Vagina (tissue), 2 donors: ENCODE measurements around the gene UNC93B1. TPM values are rescaled to one million over a fixed set of nuclear protein-coding genes. Genes with fewer than 3 reads are reported as not detected.
A peak's percentile ranks its signal among the peaks of the same experiment; 100 is the strongest.

Source experiments
- DNase-seq, 2 donors: peaks; one replicate each; pipeline ENCODE4 v3.0.0-alpha.2; 2017; ENCODE audit errors: extremely low spot score in 2 of 2
- H3K27ac ChIP-seq: fragments of 200-600 bp; sonication (generic); one replicate; pipeline ENCODE4 v1.5.1; 2019
- H3K27me3 ChIP-seq: fragments of 200-600 bp; sonication (generic); one replicate; pipeline ENCODE4 v1.5.1; 2019
- H3K36me3 ChIP-seq, 2 donors: fragments of 200-600 bp; sonication (generic); one replicate each; pipeline ENCODE4 v1.5.1; 2017 to 2019
- H3K4me1 ChIP-seq: fragments of 200-600 bp; sonication (generic); one replicate; pipeline ENCODE4 v1.5.1; 2019
- H3K4me3 ChIP-seq, 2 donors: fragments of 200-600 bp; sonication (generic); 1 replicate in 1 of 2; 2 replicates in 1 of 2; pipeline ENCODE4 v1.5.1; 2016 to 2019
- H3K9me3 ChIP-seq: fragments of 200-600 bp; sonication (generic); one replicate; pipeline ENCODE4 v1.5.1; 2019
- POLR2A ChIP-seq, 2 donors: fragments of 450-650 bp; IDR thresholded peaks; one replicate each; pipeline ENCODE4 v1.6.1; 2017; ENCODE audit warnings: antibody characterized with exemption in 2 of 2, mild to moderate bottlenecking in 2 of 2, moderate library complexity in 2 of 2
- POLR2AphosphoS5 ChIP-seq, 2 donors: sonication (generic); formaldehyde crosslinking; IDR thresholded peaks; one replicate each; pipeline ENCODE4 v1.9.0; 2017; ENCODE audit warnings: antibody characterized with exemption in 2 of 2, mild to moderate bottlenecking in 2 of 2, low read depth in 1 of 2; ENCODE audit not compliant: insufficient read depth in 1 of 2
- intact Hi-C: fragments of 100-400 bp; cut with DNase I; formaldehyde crosslinking; loops from one replicate; pipeline ENCODE4 v1.15.1; 2023
- total RNA-seq: library from RNA; depleted of rRNA; stranded (reverse); fragments of >200 nt; gene quantifications from one replicate; pipeline ENCODE4 v1.2.3, GENCODE V29; 2016
- TF ChIP-seq, protein P1 (sequence below), 3 experiments: fragments of 450-650 bp in 2 of 3; fragments of 200-600 bp in 1 of 3; sonication (generic) in 1 of 3; IDR thresholded peaks; one replicate each; pipeline ENCODE4 v1.5.1; 2017 to 2019; ENCODE audit warnings: antibody characterized with exemption in 3 of 3, mild to moderate bottlenecking in 2 of 3, moderate library complexity in 2 of 3

UNC93B1 gene
- total RNA-seq, 1 donor from 2014 or later = 30.4 TPM

DNA sequence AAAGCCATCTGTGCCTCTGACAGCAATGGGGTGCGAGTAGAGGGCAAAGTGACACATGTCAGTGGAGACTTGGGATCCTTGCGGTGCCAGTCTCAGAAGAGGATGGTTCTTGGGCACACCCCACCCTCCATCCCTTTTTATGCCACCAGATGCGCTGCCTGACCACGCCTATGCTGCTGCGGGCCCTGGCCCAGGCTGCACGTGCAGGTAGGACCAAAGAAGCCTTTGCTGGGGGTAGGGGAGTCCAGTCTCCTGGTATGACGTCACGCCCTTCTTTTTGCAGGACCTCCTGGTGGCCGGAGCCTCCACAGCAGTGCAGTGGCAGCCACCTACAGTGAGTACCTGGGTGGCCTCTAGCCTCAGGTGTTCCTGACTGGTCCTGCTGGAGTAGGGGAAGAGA, 28.1 kb upstream of the UNC93B1 start:
- no peak for DNase-seq
- Histone ChIP-seq H3K9me3 (no peaks in the 10 kb centered on the region), H3K27ac (no peak overlapping the region), H3K4me3 (no peak overlapping the region), H3K4me1 (peaks cover 33% of the 10 kb centered on the region), H3K36me3 (peaks cover 0 to 17% of the 10 kb centered on the region in 2 donors), H3K27me3 (no peaks in the 10 kb centered on the region)
- intact Hi-C loops = no loop called here
- TF ChIP-seq POLR2AphosphoS5 (IDR thresholded peaks at IDR 0.05; ENCODE audit: insufficient read depth in 1 of 2, low read depth in 1 of 2) (no peak), POLR2A (IDR thresholded peaks at IDR 0.05) (no peak)
- TF ChIP-seq, protein P1, sequence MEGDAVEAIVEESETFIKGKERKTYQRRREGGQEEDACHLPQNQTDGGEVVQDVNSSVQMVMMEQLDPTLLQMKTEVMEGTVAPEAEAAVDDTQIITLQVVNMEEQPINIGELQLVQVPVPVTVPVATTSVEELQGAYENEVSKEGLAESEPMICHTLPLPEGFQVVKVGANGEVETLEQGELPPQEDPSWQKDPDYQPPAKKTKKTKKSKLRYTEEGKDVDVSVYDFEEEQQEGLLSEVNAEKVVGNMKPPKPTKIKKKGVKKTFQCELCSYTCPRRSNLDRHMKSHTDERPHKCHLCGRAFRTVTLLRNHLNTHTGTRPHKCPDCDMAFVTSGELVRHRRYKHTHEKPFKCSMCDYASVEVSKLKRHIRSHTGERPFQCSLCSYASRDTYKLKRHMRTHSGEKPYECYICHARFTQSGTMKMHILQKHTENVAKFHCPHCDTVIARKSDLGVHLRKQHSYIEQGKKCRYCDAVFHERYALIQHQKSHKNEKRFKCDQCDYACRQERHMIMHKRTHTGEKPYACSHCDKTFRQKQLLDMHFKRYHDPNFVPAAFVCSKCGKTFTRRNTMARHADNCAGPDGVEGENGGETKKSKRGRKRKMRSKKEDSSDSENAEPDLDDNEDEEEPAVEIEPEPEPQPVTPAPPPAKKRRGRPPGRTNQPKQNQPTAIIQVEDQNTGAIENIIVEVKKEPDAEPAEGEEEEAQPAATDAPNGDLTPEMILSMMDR (IDR thresholded peaks at IDR 0.05) = no peak

DNA sequence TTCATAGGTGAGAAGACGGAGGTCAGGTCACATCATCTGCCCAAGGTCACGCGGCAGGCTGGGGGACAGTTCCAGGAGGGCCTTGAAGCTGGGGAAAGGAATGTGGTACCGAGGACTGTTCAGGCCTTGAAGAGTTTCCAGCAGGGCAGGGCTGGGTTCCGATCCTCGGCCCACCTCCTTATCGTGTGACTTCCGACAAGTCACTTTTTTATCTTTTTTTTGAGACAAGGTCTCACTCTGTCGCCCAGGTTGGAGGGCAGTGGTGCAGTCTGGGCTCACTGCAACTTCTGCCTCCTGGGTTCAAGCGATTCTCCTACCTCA, 27.2 kb upstream of the UNC93B1 start:
- no peaks in the 10 kb centered on the region for H3K27me3 ChIP-seq
- DNase-seq = no peak
- peaks cover 26% of the 10 kb centered on the region for H3K4me1 ChIP-seq
- intact Hi-C loops = no loop called here
- H3K27ac ChIP-seq = peak overlapping the region; percentile 85
- H3K4me3 ChIP-seq = peak overlapping the region; percentile 73 to 84
- H3K9me3 ChIP-seq = no peaks in the 10 kb centered on the region
- H3K36me3 ChIP-seq = peaks cover 0 to 17% of the 10 kb centered on the region in 2 donors
- TF ChIP-seq, protein P1 (IDR thresholded peaks at IDR 0.05) = no peak
- TF ChIP-seq POLR2A (IDR thresholded peaks at IDR 0.05) (no peak), POLR2AphosphoS5 (IDR thresholded peaks at IDR 0.05; ENCODE audit: insufficient read depth in 1 of 2, low read depth in 1 of 2) (no peak)

DNA sequence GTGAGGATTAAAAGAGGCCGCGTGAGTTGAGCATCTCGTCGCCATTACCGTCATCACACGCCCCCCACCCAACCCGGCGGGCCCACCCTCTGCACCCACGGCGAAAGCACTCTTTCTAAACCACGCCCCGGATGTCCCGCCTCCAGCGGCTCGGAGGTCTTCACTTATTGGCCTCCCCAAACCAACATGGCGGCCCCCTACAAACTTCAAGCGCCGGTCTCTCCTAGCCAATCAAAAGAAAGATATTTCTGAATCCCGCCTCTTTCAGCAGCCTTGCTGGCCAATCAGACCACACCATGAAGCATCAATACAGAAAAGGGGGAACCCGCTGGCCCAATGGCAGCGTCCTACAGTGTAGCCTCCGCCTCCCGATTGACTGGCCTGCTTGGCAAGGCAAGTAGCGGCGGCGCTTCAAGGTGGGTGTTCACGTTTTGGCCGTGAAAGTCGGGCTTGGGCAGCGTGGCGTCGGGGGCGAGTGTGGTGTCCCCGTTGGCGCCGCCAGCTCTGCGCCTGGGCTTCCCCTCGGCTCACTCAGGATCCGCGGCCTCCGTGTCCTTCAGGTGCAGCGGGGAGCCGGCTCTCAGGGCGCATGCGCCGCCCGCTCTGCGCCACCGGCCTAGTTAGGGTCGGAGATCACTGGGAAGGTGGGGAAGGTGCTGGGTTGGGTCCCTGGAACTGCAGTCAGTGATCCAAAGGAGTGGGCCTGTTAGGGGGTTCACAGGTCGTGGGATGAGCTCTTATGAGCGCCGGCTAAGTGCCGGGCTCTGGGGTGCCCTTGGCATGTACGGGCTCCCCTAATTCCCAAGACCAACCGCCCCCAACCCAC, 26.6 kb upstream of the UNC93B1 start, which contains the start of gene NDUFS8:
NDUFS8 (plus strand) TSS at position 364 of the 826 bp plus-strand sequence. CDS start 1,471 bp downstream, outside the sequence.
- intact Hi-C loops = no loop called here
- TF ChIP-seq POLR2AphosphoS5 (IDR thresholded peaks at IDR 0.05; ENCODE audit: insufficient read depth in 1 of 2, low read depth in 1 of 2) = peak; percentile 85 to 91
- TF ChIP-seq POLR2A (IDR thresholded peaks at IDR 0.05) = no peak
- TF ChIP-seq, protein P1 (IDR thresholded peaks at IDR 0.05) = no peak
- DNase-seq = peak in 1 of 2 donors; percentile 100
- H3K4me1 ChIP-seq = peaks cover 26% of the 10 kb centered on the region
- H3K36me3 ChIP-seq = peaks cover 0 to 17% of the 10 kb centered on the region in 2 donors
- peak within 1 kb of the TSS; percentile 73 to 84 for H3K4me3 ChIP-seq
- no peaks in the 10 kb centered on the region for H3K27me3 ChIP-seq
- peak within 1 kb of the TSS; percentile 85 for H3K27ac ChIP-seq
- no peaks in the 10 kb centered on the region for H3K9me3 ChIP-seq

DNA sequence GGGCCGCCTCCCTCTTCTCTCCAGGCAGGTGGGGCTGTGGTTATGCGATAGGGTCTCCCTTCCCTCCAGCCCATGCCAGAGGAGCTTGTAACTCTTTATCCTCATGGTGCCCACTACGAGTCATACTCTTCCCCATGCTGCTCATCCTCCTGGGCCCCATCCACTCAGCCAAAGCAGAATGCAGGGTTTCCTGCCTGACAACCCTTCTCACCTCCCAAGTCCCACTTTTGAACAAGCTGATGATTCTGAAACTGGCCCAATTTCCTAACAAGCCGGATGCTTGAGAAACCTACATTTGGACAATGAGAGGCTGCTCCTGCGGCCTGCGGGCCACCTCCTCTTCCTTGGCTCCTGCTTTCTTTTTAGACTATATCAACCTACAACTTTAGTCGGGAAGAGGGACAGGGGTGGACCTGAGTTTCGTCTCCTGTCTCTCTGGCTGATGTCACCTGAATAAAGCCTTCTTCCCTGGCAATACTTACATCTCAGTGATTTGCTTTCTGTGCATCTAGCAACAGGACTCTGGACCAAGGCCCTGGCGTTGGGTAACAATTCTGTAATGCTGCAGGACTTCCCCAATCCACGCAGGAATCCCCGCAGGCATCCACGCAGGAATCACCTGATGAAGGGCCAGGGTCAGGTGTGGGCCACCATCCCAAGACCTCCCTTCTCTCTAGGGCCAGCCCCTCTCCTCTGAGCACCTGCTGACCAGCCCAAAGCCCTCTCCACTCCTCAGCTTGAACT, 25.1 kb upstream of the UNC93B1 start:
- Histone ChIP-seq H3K4me1 (peaks cover 26% of the 10 kb centered on the region), H3K4me3 (no peak overlapping the region), H3K9me3 (no peaks in the 10 kb centered on the region), H3K36me3 (peaks cover 0 to 22% of the 10 kb centered on the region in 2 donors), H3K27ac (no peak overlapping the region), H3K27me3 (no peaks in the 10 kb centered on the region)
- TF ChIP-seq POLR2A (IDR thresholded peaks at IDR 0.05) (no peak), POLR2AphosphoS5 (IDR thresholded peaks at IDR 0.05; ENCODE audit: insufficient read depth in 1 of 2, low read depth in 1 of 2) (no peak)
- TF ChIP-seq, protein P1 (IDR thresholded peaks at IDR 0.05) = no peak
- DNase-seq = no peak
- intact Hi-C loops = no loop called here
